ENCODE results near the gene GLIS1. TPM values are rescaled to one million over a fixed set of nuclear protein-coding genes. Genes with fewer than 3 reads are reported as not detected.
A peak's percentile ranks its signal among the peaks of the same experiment; 100 is the strongest.

GLIS1 gene
- total RNA-seq, 1 donor: 1.6 TPM

DNA sequence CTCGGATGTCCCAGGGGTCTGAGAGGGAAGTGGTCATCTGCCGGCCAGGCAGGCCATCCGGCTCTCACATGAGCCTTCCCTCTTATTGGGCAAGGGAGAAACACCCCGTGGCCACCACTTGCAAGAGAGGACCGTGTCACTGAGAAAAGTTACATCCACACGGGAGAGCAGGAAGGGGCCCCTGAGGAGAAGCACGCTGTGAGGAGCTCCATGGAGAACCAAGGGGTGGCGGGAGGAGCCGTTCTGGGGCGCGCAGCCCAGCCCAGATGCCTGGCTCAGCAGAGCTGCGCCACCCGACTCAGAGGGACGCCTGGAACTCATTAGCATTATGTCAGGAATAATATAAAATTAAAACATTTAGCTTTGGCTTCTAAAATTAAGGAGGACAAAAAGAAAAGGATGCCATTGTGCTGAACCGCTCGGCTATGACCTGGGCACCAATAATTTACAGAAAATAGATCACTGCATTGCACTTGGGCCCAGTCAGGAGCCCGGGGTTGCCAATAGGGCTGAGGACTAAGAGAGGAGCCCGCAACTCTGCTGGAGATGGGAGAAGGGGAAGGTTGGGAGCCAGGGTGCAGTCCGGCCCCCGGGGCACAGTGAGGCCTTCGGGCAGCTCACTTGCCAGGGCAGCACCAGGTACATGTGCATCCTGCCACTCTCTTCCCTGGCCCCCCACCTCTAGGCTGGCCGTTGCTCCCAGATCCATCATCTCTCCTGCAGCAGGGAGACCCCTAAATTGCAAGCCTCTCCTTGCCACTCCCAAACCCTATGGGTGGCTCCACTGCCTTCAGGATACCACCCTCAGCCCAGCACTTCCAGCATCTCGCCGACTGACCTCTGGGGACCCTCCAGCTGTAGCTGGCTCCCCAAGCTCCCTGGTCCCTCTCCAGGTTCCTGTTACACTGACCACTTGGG is 194.9 kb downstream of the GLIS1 start:
- TF ChIP-seq CTCF (IDR thresholded peaks at IDR 0.05; ENCODE audit: insufficient read depth, low read length): no peak
- DNase-seq (ENCODE audit: low read depth): no peak
- no peak overlapping the region for H3K4me3 ChIP-seq (ENCODE audit: low read depth, low read length)

DNA sequence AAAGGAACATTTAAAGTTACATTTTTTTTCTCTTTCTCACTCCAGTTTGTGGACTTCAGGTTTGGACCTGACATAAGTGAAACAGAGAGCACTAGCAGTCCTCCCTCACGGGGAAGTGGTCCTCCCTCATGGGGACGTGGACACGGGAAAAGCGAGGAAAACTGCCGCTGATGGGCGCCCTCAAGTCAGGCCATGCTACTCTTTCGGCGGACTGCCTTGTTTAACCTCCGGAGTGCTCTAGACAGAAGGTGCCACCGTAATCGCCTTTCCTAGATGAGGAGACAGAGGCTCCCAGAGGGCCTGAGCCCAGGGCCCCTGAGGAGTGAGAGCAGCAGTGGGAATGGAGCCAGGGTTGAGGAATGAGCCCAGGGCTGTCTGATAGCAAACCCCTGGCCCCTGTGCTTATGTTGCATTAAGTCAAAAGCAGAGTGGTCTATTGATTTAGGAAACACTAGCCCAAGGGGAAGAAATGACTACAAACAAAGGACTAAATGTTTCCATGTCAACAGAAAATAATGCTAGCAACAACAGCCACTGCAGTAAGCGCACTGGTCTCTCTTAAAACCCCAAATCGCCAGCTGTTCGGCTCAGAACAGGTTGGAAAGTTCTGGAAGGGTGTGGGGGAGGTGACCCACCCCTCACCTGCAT is 195.7 kb downstream of the GLIS1 start:
- no peak overlapping the region for H3K4me3 ChIP-seq (ENCODE audit: low read depth, low read length)
- no peak for TF ChIP-seq CTCF (IDR thresholded peaks at IDR 0.05; ENCODE audit: insufficient read depth, low read length)
- no peak for DNase-seq (ENCODE audit: low read depth)

DNA sequence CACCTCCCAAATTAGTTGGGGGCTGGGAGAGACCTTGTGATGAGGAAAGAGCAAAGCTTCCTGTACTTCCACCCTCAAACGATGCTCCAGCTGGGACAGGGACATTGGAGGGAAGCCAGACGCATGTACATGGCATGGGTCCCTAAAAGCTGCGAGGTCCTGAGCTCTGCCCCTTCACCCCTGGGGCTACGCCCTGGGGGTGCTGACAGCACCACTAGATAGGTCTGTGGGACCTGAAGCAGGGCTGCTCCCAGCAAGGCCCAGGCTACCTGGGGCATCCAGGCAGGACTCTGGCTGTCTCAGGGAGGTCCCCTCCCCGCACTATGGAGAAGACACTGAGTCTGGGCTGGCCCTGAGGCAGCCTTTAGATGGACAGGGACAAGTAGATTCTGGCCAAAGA is 196.4 kb downstream of the GLIS1 start:
- TF ChIP-seq CTCF (IDR thresholded peaks at IDR 0.05; ENCODE audit: insufficient read depth, low read length): no peak
- H3K4me3 ChIP-seq (ENCODE audit: low read depth, low read length): no peak overlapping the region
- DNase-seq (ENCODE audit: low read depth): no peak

DNA sequence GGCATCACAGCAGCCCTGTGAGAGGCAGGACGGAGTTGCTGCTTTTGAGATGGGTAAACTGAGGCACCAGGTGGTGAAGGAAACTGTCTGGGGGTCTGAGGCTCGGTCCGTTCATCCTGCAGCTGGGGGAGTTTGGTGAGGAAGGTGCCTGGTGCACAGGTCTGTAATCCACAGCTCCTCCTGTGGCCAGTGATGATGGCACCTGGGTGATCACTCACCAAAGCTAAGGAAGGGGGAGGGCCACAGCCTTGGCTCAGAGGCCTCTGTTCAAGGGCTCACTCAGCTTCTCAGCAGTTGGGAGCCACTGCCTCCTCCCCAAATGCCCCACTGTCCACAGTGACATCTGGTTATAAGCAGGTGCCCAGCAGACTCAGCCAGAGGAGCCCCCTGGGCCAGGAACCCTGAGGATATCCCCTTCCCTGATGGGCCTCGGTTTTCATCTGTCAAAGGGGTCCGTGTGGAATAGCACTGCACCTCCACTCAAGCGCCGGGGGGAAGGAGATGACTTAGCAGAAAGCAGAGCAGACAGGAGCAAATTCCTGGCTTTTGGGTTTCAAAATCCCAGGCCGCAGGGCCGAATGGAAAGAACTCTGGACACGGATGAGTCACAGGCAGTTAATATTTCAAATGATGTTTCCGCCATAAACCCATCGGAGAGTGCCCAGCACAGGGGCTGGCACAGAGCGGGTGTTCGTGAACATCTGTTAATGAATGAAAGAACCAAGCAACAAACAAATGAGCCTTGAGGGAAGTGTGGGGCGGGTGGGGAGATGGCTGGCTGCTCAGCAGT is 197.0 kb downstream of the GLIS1 start:
- no peak overlapping the region for H3K4me3 ChIP-seq (ENCODE audit: low read depth, low read length)
- no peak for TF ChIP-seq CTCF (IDR thresholded peaks at IDR 0.05; ENCODE audit: insufficient read depth, low read length)
- peak; percentile 32 for DNase-seq (ENCODE audit: low read depth)

DNA sequence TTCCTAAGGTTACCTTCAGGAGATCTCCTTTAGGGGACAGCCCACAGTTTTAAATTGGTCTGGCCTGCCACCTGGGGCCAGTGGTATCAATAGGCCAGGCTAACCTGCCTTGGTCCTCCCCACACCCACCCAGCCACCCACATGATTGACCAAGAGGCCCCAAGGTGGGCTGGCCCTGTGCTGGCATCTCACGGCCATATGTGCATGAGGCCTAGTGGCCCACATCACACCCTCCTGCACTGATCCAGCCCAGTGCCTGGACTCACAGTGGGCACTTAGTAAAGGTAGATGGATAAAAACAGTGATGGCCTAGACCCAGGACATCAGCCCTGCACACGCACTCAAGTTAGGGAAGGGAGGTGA is 197.7 kb downstream of the GLIS1 start:
- no peak overlapping the region for H3K4me3 ChIP-seq (ENCODE audit: low read depth, low read length)
- DNase-seq (ENCODE audit: low read depth): no peak
- no peak for TF ChIP-seq CTCF (IDR thresholded peaks at IDR 0.05; ENCODE audit: insufficient read depth, low read length)

GRCh38 chr1:53540604-53541262 is 198.2 kb downstream of the GLIS1 start:
- H3K4me3 ChIP-seq (ENCODE audit: low read depth, low read length): no peak overlapping the region
- no peak for TF ChIP-seq CTCF (IDR thresholded peaks at IDR 0.05; ENCODE audit: insufficient read depth, low read length)
- DNase-seq (ENCODE audit: low read depth): no peak
